H1 (cell line): ENCODE measurements around the gene AAK1. TPM values are rescaled to one million over a fixed set of nuclear protein-coding genes. Genes with fewer than 3 reads are reported as not detected.

Experiments
- CTCF ChIA-PET: fragments of 300-600 bp; sonication (Branson Sonifier 250); formaldehyde crosslinking; loops from one replicate; lab custom pipeline; 2021; ENCODE audit not compliant: partially characterized antibody; lab: Charles Lee
- POLR2A ChIA-PET: fragments of 300-600 bp; sonication (Branson Sonifier 250); formaldehyde crosslinking; loops from one replicate; lab custom pipeline; 2021; ENCODE audit warnings: inconsistent platforms; ENCODE audit not compliant: partially characterized antibody; lab: Charles Lee
- DNase-seq, 2 experiments: peaks; one replicate each; pipeline versions ENCODE4 v3.0.0 to v3.0.0-alpha.2; 2010 to 2022; ENCODE audit warnings: low spot score in 2 of 2, low read depth in 1 of 2, mixed read lengths in 1 of 2
- FAIRE-seq: peaks from 2 replicates; lab custom pipeline; 2011; peaks lifted over from hg19 to GRCh38; lab: Jason Lieb, UNC
- H2AFZ ChIP-seq: 2 replicates; pipeline ENCODE4 v1.8.1; 2012; ENCODE audit warnings: low read length, inconsistent platforms
- H2AK5ac ChIP-seq: 2 replicates; pipeline ENCODE4 v1.6.1; 2013; ENCODE audit warnings: low read depth, low read length
- H2BK120ac ChIP-seq: replicated peaks from 2 replicates; pipeline ENCODE3; 2013; ENCODE audit warnings: low read depth, low read length, inconsistent platforms
- H2BK12ac ChIP-seq: 2 replicates; pipeline ENCODE4 v1.6.1; 2013; ENCODE audit warnings: low read depth, low read length
- H2BK15ac ChIP-seq: 2 replicates; pipeline ENCODE4 v1.6.1; 2013; ENCODE audit warnings: low read length
- H2BK20ac ChIP-seq: 2 replicates; pipeline ENCODE4 v1.6.1; 2013; ENCODE audit warnings: low read length
- H2BK5ac ChIP-seq: 2 replicates; pipeline ENCODE4 v1.6.1; 2013; ENCODE audit warnings: low read depth, low read length
- H3K14ac ChIP-seq: 2 replicates; pipeline ENCODE4 v1.6.1; 2013; ENCODE audit warnings: inconsistent platforms; ENCODE audit not compliant: insufficient read length
- H3K18ac ChIP-seq: 2 replicates; pipeline ENCODE4 v1.6.1; 2013; ENCODE audit warnings: low read length; ENCODE audit errors: extremely low read depth
- H3K23ac ChIP-seq: 2 replicates; pipeline ENCODE4 v1.6.1; 2013; ENCODE audit warnings: inconsistent platforms; ENCODE audit not compliant: insufficient read length
- H3K23me2 ChIP-seq: 2 replicates; pipeline ENCODE4 v1.6.1; 2013; ENCODE audit warnings: low read depth, low read length
- H3K27ac ChIP-seq: 2 replicates; pipeline ENCODE4 v1.6.1; 2011; ENCODE audit warnings: low read depth, low read length, inconsistent platforms
- H3K27me3 ChIP-seq, 4 experiments: replicated peaks in 1 of 4; 1 replicate in 1 of 4; 2 replicates in 3 of 4; pipeline versions ENCODE4 v1.6.1 to v1.8.1; 2011 to 2013; ENCODE audit warnings: low read length in 3 of 4, mild to moderate bottlenecking in 3 of 4, inconsistent platforms in 2 of 4, mixed read lengths in 2 of 4, moderate library complexity in 1 of 4; ENCODE audit not compliant: control insufficient read depth in 3 of 4, insufficient read depth in 3 of 4; ENCODE audit errors: extremely low read depth in 1 of 4
- H3K36me3 ChIP-seq, 4 experiments: 2 replicates each; pipeline versions ENCODE4 v1.6.1 to v1.8.1; 2011 to 2013; ENCODE audit warnings: mild to moderate bottlenecking in 4 of 4, low read length in 3 of 4, moderate library complexity in 2 of 4, control low read depth in 1 of 4, inconsistent platforms in 1 of 4; ENCODE audit not compliant: insufficient read depth in 4 of 4, control insufficient read depth in 2 of 4
- H3K4ac ChIP-seq: replicated peaks from 2 replicates; pipeline ENCODE3; 2013; ENCODE audit warnings: low read length, low read depth, mixed read lengths, inconsistent platforms; ENCODE audit not compliant: insufficient read length
- H3K4me1 ChIP-seq, 4 experiments: replicated peaks in 1 of 4; 1 replicate in 1 of 4; 2 replicates in 3 of 4; pipeline versions ENCODE4 v1.6.1 to v1.8.1; 2011 to 2013; ENCODE audit warnings: low read length in 3 of 4, inconsistent platforms in 2 of 4, mixed read lengths in 1 of 4; ENCODE audit not compliant: insufficient read depth in 4 of 4, control insufficient read depth in 3 of 4
- H3K4me2 ChIP-seq, 2 experiments: 2 replicates each; pipeline versions ENCODE4 v1.6.1 to v1.8.1; 2011 to 2013; ENCODE audit warnings: low read depth in 2 of 2, low read length in 2 of 2, control low read depth in 1 of 2, inconsistent platforms in 1 of 2, mild to moderate bottlenecking in 1 of 2; ENCODE audit not compliant: insufficient read depth in 1 of 2
- H3K4me3 ChIP-seq, 4 experiments: fragments of 200-600, 300-600 bp in 1 of 4; sonication (generic), shearing (Covaris generic), sonication (Bioruptor Twin) in 1 of 4; 2 replicates each; pipeline versions ENCODE4 v1.5.1 to v1.8.1; 2011 to 2016; ENCODE audit warnings: low read length in 4 of 4, low read depth in 3 of 4, control low read depth in 2 of 4, inconsistent platforms in 2 of 4, mild to moderate bottlenecking in 2 of 4, mixed read lengths in 1 of 4, moderate library complexity in 1 of 4; ENCODE audit not compliant: insufficient read depth in 2 of 4; ENCODE audit errors: extremely low read depth in 1 of 4
- H3K56ac ChIP-seq: replicated peaks from 2 replicates; pipeline ENCODE3; 2013; ENCODE audit warnings: low read depth, mild to moderate bottlenecking, mixed read lengths, low read length, inconsistent platforms; ENCODE audit not compliant: insufficient read length
- H3K79me1 ChIP-seq: 2 replicates; pipeline ENCODE4 v1.6.1; 2013; ENCODE audit warnings: low read depth, low read length, control low read depth
- H3K79me2 ChIP-seq, 2 experiments: 2 replicates each; pipeline versions ENCODE4 v1.6.1 to v1.8.1; 2012 to 2013; ENCODE audit warnings: low read length in 2 of 2, mild to moderate bottlenecking in 2 of 2, inconsistent platforms in 1 of 2; ENCODE audit not compliant: insufficient read depth in 2 of 2, control insufficient read depth in 1 of 2
- H3K9ac ChIP-seq, 4 experiments: replicated peaks in 1 of 4; 1 replicate in 1 of 4; 2 replicates in 3 of 4; pipeline versions ENCODE4 v1.6.1 to v1.8.1; 2011 to 2013; ENCODE audit warnings: low read depth in 3 of 4, low read length in 3 of 4, control low read depth in 2 of 4, mild to moderate bottlenecking in 2 of 4, moderate library complexity in 2 of 4, inconsistent platforms in 1 of 4; ENCODE audit errors: extremely low read depth in 1 of 4
- H3K9me3 ChIP-seq, 2 experiments: 2 replicates each; pipeline versions ENCODE4 v1.6.1 to v1.8.1; 2012 to 2013; ENCODE audit warnings: mild to moderate bottlenecking in 2 of 2, moderate library complexity in 2 of 2, control low read depth in 1 of 2, inconsistent platforms in 1 of 2, low read depth in 1 of 2, low read length in 1 of 2, mixed read lengths in 1 of 2; ENCODE audit not compliant: insufficient read depth in 2 of 2
- H4K20me1 ChIP-seq, 2 experiments: replicated peaks in 1 of 2; 2 replicates each; pipeline versions ENCODE3 to v1.8.1; 2011 to 2013; ENCODE audit warnings: inconsistent platforms in 2 of 2, low read length in 2 of 2, mild to moderate bottlenecking in 1 of 2; ENCODE audit not compliant: insufficient read depth in 2 of 2, control insufficient read depth in 1 of 2
- H4K5ac ChIP-seq: 2 replicates; pipeline ENCODE4 v1.6.1; 2013; ENCODE audit warnings: low read length, low read depth, mixed read lengths, inconsistent platforms; ENCODE audit not compliant: insufficient read length
- H4K8ac ChIP-seq: 2 replicates; pipeline ENCODE4 v1.8.0; 2013; ENCODE audit warnings: mild to moderate bottlenecking, moderate library complexity, low read length, inconsistent platforms; ENCODE audit not compliant: insufficient read depth; ENCODE audit errors: extremely low read depth
- H4K91ac ChIP-seq: replicated peaks from 2 replicates; pipeline ENCODE3; 2013; ENCODE audit warnings: low read length, mixed read lengths, inconsistent platforms; ENCODE audit not compliant: insufficient read length
- ASH2L ChIP-seq: fragments of 200-600, 300-600 bp; sonication (generic); IDR thresholded peaks from one replicate; pipeline ENCODE4 v1.7.1; 2017; ENCODE audit warnings: low read length
- BRCA1 ChIP-seq: IDR thresholded peaks from 2 replicates; pipeline ENCODE4 v1.6.1; 2012; ENCODE audit warnings: low read depth, low read length, improper control_type of control experiment
- CEBPB ChIP-seq: IDR thresholded peaks from 2 replicates; pipeline ENCODE4 v1.6.1; 2012; ENCODE audit warnings: low read depth, low read length
- EP300 ChIP-seq, 2 experiments: IDR thresholded peaks; 1 replicate in 1 of 2; 2 replicates in 1 of 2; pipeline ENCODE4 v1.6.1; 2011 to 2012; ENCODE audit warnings: low read depth in 2 of 2, low read length in 2 of 2, mild to moderate bottlenecking in 2 of 2, borderline replicate concordance in 1 of 2, inconsistent platforms in 1 of 2, moderate library complexity in 1 of 2
- EZH2 ChIP-seq: fragments of 200-600 bp; sonication (generic); IDR thresholded peaks from 2 replicates; pipeline ENCODE4 v1.7.1; 2012; ENCODE audit warnings: low read depth, mild to moderate bottlenecking, moderate library complexity, low read length, inconsistent platforms; ENCODE audit not compliant: severe bottlenecking
- GTF2F1 ChIP-seq: IDR thresholded peaks from 2 replicates; pipeline ENCODE4 v1.6.1; 2012; ENCODE audit warnings: low read depth, low read length, improper control_type of control experiment, borderline replicate concordance
- JUN ChIP-seq: IDR thresholded peaks from 2 replicates; pipeline ENCODE4 v1.6.1; 2011; ENCODE audit warnings: low read depth, mild to moderate bottlenecking, improper control_type of control experiment, low read length
- JUND ChIP-seq: IDR thresholded peaks from 2 replicates; pipeline ENCODE4 v1.6.1; 2011; ENCODE audit warnings: mild to moderate bottlenecking, improper control_type of control experiment, low read length
- KDM4A ChIP-seq: IDR thresholded peaks from one replicate; pipeline ENCODE4 v1.7.1; 2012; ENCODE audit warnings: low read depth, mild to moderate bottlenecking, moderate library complexity, low read length, inconsistent platforms; ENCODE audit not compliant: severe bottlenecking
- SRF ChIP-seq: IDR thresholded peaks from 2 replicates; pipeline ENCODE4 v1.6.1; 2011; ENCODE audit warnings: mild to moderate bottlenecking, low read depth, low read length, moderate library complexity
- TAF1 ChIP-seq: IDR thresholded peaks from 2 replicates; pipeline ENCODE4 v1.6.1; 2011; ENCODE audit warnings: mild to moderate bottlenecking, low read depth, low read length
- TAF7 ChIP-seq: optimal IDR thresholded peaks from 2 replicates; pipeline ENCODE3; 2011; ENCODE audit warnings: low read depth, mild to moderate bottlenecking, inconsistent platforms, low read length, moderate library complexity, borderline replicate concordance
- TBP ChIP-seq: IDR thresholded peaks from 2 replicates; pipeline ENCODE4 v1.6.1; 2011; ENCODE audit warnings: low read depth, low read length, improper control_type of control experiment
- WGBS, 2 experiments: shearing (Covaris generic) in 1 of 2; methylation state at CpG; one replicate each; pipeline versions ENCODE4 v1.1.6 to v1.1.7; 2013 to 2015; ENCODE audit warnings: low lambda C conversion rate in 2 of 2, mixed read lengths in 2 of 2, inconsistent platforms in 1 of 2, low coverage in 1 of 2, missing lambda C conversion rate in 1 of 2; ENCODE audit not compliant: insufficient replicate concordance in 2 of 2, insufficient coverage in 1 of 2, insufficient read length in 1 of 2; ENCODE audit errors: extremely low coverage in 1 of 2, missing lambda C conversion rate in 1 of 2; 5-methylcytosine and 5-hydroxymethylcytosine counted together
- polyA plus RNA-seq, 7 experiments: library from polyadenylated mRNA; depleted of rRNA in 3 of 7; stranded (reverse) in 5 of 7; unstranded in 2 of 7; fragments of >200 nt in 5 of 7; fragments of 200-250 nt in 2 of 7; gene quantifications; 1 replicate in 5 of 7; 2 replicates in 1 of 7; 4 replicates in 1 of 7; pipeline versions ENCODE4 v1.2.1 to v1.2.3, GENCODE V29; 2011 to 2013; ENCODE audit warnings: missing spikeins in 2 of 7, mixed read lengths in 2 of 7
- total RNA-seq: library from RNA; stranded (reverse); fragmentation: NEBNext Ultra II Directional; extraction: Animal tissue kit (Norgen Biotek cat#: 25700); gene quantifications from 2 replicates; pipeline ENCODE4 v1.2.1, GENCODE V29; 2021

Gene AAK1
- total and polyA plus RNA-seq, 2 of the 8 experiments (the other 6 are each of a cell fraction or from before 2014, with no cell fraction given) = 10.0 to 40.5 TPM

- peaks cover 3 to 75% of the 10 kb centered on the region in 2 experiments; a peak in 3 of 4 replicates for H3K79me2 ChIP-seq
- no peak overlapping the region for H4K8ac ChIP-seq
- no peak overlapping the region for H3K4me3 ChIP-seq
- H2BK12ac ChIP-seq = no peak overlapping the region
- H3K4ac ChIP-seq = no peak overlapping the region
- H3K23me2 ChIP-seq = peaks cover 3% of the 10 kb centered on the region; the same call in 1 of the 2 replicates
- H3K9ac ChIP-seq = no peak overlapping the region
- H4K20me1 ChIP-seq = peaks cover 0 to 2% of the 10 kb centered on the region in 2 experiments
- H3K4me2 ChIP-seq = no peak overlapping the region
- WGBS, 2 experiments = 88 to 100% methylated on average over 1 to 4 of the region's 4 CpGs
- H3K27me3 ChIP-seq = no peaks in the 10 kb centered on the region
- no peaks in the 10 kb centered on the region for H3K36me3 ChIP-seq
- H2BK15ac ChIP-seq = no peak overlapping the region
- FAIRE-seq (no peak), DNase-seq (no peak)
- CTCF ChIA-PET = interaction anchor here (1.5 to 2.7 kb wide), 2 partner anchors 10 to 63 kb away, joined by 3 to 9 read pairs; no protein-coding TSS in a partner anchor
- no peak overlapping the region for H4K5ac ChIP-seq
- H2BK120ac ChIP-seq = no peak overlapping the region
- H2AFZ ChIP-seq = no peak overlapping the region
- no peak overlapping the region for H2AK5ac ChIP-seq
- H2BK20ac ChIP-seq = no peak overlapping the region
- no peak overlapping the region for H2BK5ac ChIP-seq
- no peaks in the 10 kb centered on the region for H3K9me3 ChIP-seq
- H3K18ac ChIP-seq = no peak overlapping the region
- no peak overlapping the region for H3K23ac ChIP-seq
- no peak overlapping the region for H3K27ac ChIP-seq
- no peak overlapping the region for H4K91ac ChIP-seq
- peaks cover 0 to 6% (median 1%) of the 10 kb centered on the region in 4 experiments; a peak in 2 of 7 replicates for H3K4me1 ChIP-seq
- no peak overlapping the region for H3K14ac ChIP-seq
- H3K79me1 ChIP-seq = peaks cover 6% of the 10 kb centered on the region; the same call in 1 of the 2 replicates
- POLR2A ChIA-PET = interaction anchor here (1.1 to 1.8 kb wide), 2 partner anchors 9 to 15 kb away, joined by 4 to 6 read pairs; partner anchors contain the start of gene AAK1
- H3K56ac ChIP-seq = no peak overlapping the region
- no peak for TF ChIP-seq TAF1
- TF ChIP-seq TBP = no peak
- no peak for TF ChIP-seq BRCA1
- no peak for TF ChIP-seq EP300 (IDR thresholded peaks at IDR 0.05; ENCODE audit: borderline replicate concordance in 1 of 2, low read depth in 2 of 2, low read length in 2 of 2)
- TF ChIP-seq SRF = no peak
- TF ChIP-seq JUND = no peak
- TF ChIP-seq JUN = no peak
- TF ChIP-seq CEBPB = no peak
- TF ChIP-seq TAF7 = no peak
- no peak for TF ChIP-seq KDM4A
- no peak for TF ChIP-seq EZH2
- no peak for TF ChIP-seq GTF2F1
- no peak for TF ChIP-seq ASH2L
Measured at GRCh38 chr2:69628325-69629021, 15.1 kb downstream of the AAK1 start.
